ENCODE measurements around the gene PTPRJ.

GRCh38 chr11:48164836-48165235 is 184.5 kb downstream of the PTPRJ start:
- TF ChIP-seq EZH2 (IDR thresholded peaks at IDR 0.05; ENCODE audit: low read length) (no peak), CTCF (optimal IDR thresholded peaks at IDR 0.05 in 1 of 3, IDR thresholded peaks at IDR 0.05 in 1 of 3, conservative IDR thresholded peaks at IDR 0.05 in 1 of 3; ENCODE audit: extremely low read depth in 1 of 3, insufficient read depth in 2 of 3, low read length in 3 of 3) (no peak)
